HepG2 (cell line): ENCODE results near the gene CRNKL1. TPM values are rescaled to one million over a fixed set of nuclear protein-coding genes. Genes with fewer than 3 reads are reported as not detected.

Experiments
- ATAC-seq: fragments of 200-7000 bp; cut with Tn5 transposase; 3 replicates; pipeline ENCODE4 v1.9.1; 2020; ENCODE audit warnings: mild to moderate bottlenecking, moderate library complexity
- BruUV-seq: library from RNA; stranded (reverse); fragments of 400-500 nt; replicated peaks from 2 replicates; lab custom pipeline; 2021; lab: Mats Ljungman, UMichigan
- CTCF ChIA-PET: fragments of 300-600 bp; formaldehyde crosslinking; extraction: SDS; loops from one replicate; lab custom pipeline; 2021; ENCODE audit warnings: low total read pairs, inconsistent platforms, low intra/inter-chr PET ratio; lab: Yijun Ruan, JAX
- POLR2A ChIA-PET: fragments of 350-600 bp; sonication (Branson Sonifier 250); formaldehyde crosslinking; loops from one replicate; lab custom pipeline; 2020; ENCODE audit warnings: antibody characterized with exemption, inconsistent platforms; lab: Yijun Ruan, JAX
- DNase-seq: peaks from one replicate; pipeline ENCODE4 v3.0.0-alpha.2; 2015; ENCODE audit warnings: low spot score
- FAIRE-seq: peaks from 3 replicates; lab custom pipeline; 2011; peaks lifted over from hg19 to GRCh38; lab: Jason Lieb, UNC
- H2AFZ ChIP-seq: one replicate; pipeline ENCODE4 v1.6.1; 2011; ENCODE audit warnings: low read length, inconsistent platforms
- H3K27ac ChIP-seq: fragments of 300-600 bp; 3 replicates; pipeline ENCODE4 v1.8.0; 2011; ENCODE audit warnings: mixed run types, mild to moderate bottlenecking, mixed read lengths, low read length, inconsistent platforms; ENCODE audit not compliant: insufficient read depth; ENCODE audit errors: extremely low read length
- H3K27me3 ChIP-seq, 2 experiments: fragments of 200-600 bp in 1 of 2; 2 replicates in 1 of 2; 3 replicates in 1 of 2; pipeline versions ENCODE4 v1.6.0 to v1.8.0; 2011; ENCODE audit warnings: low read length in 2 of 2, mild to moderate bottlenecking in 2 of 2, moderate library complexity in 2 of 2, inconsistent platforms in 1 of 2; ENCODE audit not compliant: insufficient read depth in 2 of 2, control insufficient read depth in 1 of 2
- H3K36me3 ChIP-seq, 2 experiments: fragments of 200-600 bp in 1 of 2; replicated peaks in 1 of 2; 2 replicates in 1 of 2; 3 replicates in 1 of 2; pipeline versions ENCODE4 v1.5.1 to v1.8.0; 2011; ENCODE audit warnings: low read length in 2 of 2, inconsistent platforms in 1 of 2; ENCODE audit not compliant: insufficient read depth in 2 of 2, control insufficient read depth in 1 of 2
- H3K4me1 ChIP-seq: 2 replicates; pipeline ENCODE4 v1.5.1; 2012; ENCODE audit warnings: low read length, inconsistent platforms; ENCODE audit not compliant: insufficient read depth
- H3K4me2 ChIP-seq: 2 replicates; pipeline ENCODE4 v1.6.0; 2011; ENCODE audit warnings: low read depth, low read length, inconsistent platforms
- H3K4me3 ChIP-seq, 3 experiments: fragments of 200-600 bp in 1 of 3; sonication (generic), shearing (Covaris generic) in 1 of 3; replicated peaks in 1 of 3; 2 replicates each; pipeline ENCODE4 v1.5.1; 2011 to 2016; ENCODE audit warnings: low read length in 3 of 3, inconsistent platforms in 2 of 3, low read depth in 2 of 3, mild to moderate bottlenecking in 2 of 3, control low read depth in 1 of 3, mixed read lengths in 1 of 3; ENCODE audit not compliant: insufficient read depth in 1 of 3
- H3K79me2 ChIP-seq: one replicate; pipeline ENCODE4 v1.6.1; 2011; ENCODE audit warnings: low read length, inconsistent platforms; ENCODE audit not compliant: insufficient read depth
- H3K9ac ChIP-seq: 2 replicates; pipeline ENCODE4 v1.6.0; 2011; ENCODE audit warnings: mild to moderate bottlenecking, low read depth, low read length, inconsistent platforms; ENCODE audit not compliant: insufficient read depth
- H3K9me3 ChIP-seq: 2 replicates; pipeline ENCODE4 v1.5.1; 2012; ENCODE audit warnings: mild to moderate bottlenecking, low read length
- H4K20me1 ChIP-seq: 2 replicates; pipeline ENCODE4 v1.6.0; 2011; ENCODE audit warnings: inconsistent platforms, mild to moderate bottlenecking, low read length, moderate library complexity; ENCODE audit not compliant: insufficient read depth
- DNMT3B ChIP-seq: conservative IDR thresholded peaks from 2 replicates; pipeline ENCODE4 v1.6.1; 2016; ENCODE audit warnings: missing biosample characterization, control low read depth
- HES4 ChIP-seq: sonication (generic); formaldehyde crosslinking; IDR thresholded peaks from 2 replicates; pipeline ENCODE4 v1.9.0; 2021; ENCODE audit warnings: mild to moderate bottlenecking, missing genetic modification reagents, borderline replicate concordance
- MAFF ChIP-seq: IDR thresholded peaks from 2 replicates; pipeline ENCODE4 v1.6.1; 2011; ENCODE audit warnings: low read depth, low read length, improper control_type of control experiment
- MAFK ChIP-seq, 2 experiments: IDR thresholded peaks in 1 of 2; conservative IDR thresholded peaks in 1 of 2; 2 replicates each; pipeline ENCODE4 v1.6.1; 2011; ENCODE audit warnings: improper control_type of control experiment in 2 of 2, low read length in 2 of 2
- MED1 ChIP-seq: sonication (generic); formaldehyde crosslinking; IDR thresholded peaks from 2 replicates; pipeline ENCODE4 v1.4.0; 2020; ENCODE audit warnings: missing genetic modification reagents
- NR1H2 ChIP-seq: sonication (generic); formaldehyde crosslinking; IDR thresholded peaks from 2 replicates; pipeline ENCODE4 v1.8.1; 2022; ENCODE audit warnings: low read depth, missing genetic modification reagents, borderline replicate concordance
- PHF20 ChIP-seq: sonication (generic); formaldehyde crosslinking; IDR thresholded peaks from 2 replicates; pipeline ENCODE4 v1.5.0; 2020; ENCODE audit warnings: mild to moderate bottlenecking, missing genetic modification reagents
- SAP130 ChIP-seq: IDR thresholded peaks from 2 replicates; pipeline ENCODE4 v1.6.1; 2016; ENCODE audit warnings: low read depth
- SNAPC2 ChIP-seq: sonication (generic); formaldehyde crosslinking; IDR thresholded peaks from 2 replicates; pipeline ENCODE4 v1.8.1; 2022; ENCODE audit warnings: mild to moderate bottlenecking, missing genetic modification reagents
- SOX5 ChIP-seq: IDR thresholded peaks from 2 replicates; pipeline ENCODE4 v1.6.1; 2016; ENCODE audit warnings: borderline replicate concordance
- ZBTB1 ChIP-seq: sonication (generic); formaldehyde crosslinking; IDR thresholded peaks from 2 replicates; pipeline ENCODE4 v1.4.0; 2020; ENCODE audit warnings: missing genetic modification reagents, borderline replicate concordance
- ZNF333 ChIP-seq: sonication (generic); formaldehyde crosslinking; IDR thresholded peaks from 2 replicates; pipeline ENCODE4 v1.4.0; 2020; ENCODE audit warnings: mild to moderate bottlenecking, missing genetic modification reagents, borderline replicate concordance
- ZNF570 ChIP-seq: sonication (generic); formaldehyde crosslinking; IDR thresholded peaks from 2 replicates; pipeline ENCODE4 v1.4.0; 2020; ENCODE audit warnings: mild to moderate bottlenecking, missing genetic modification reagents, borderline replicate concordance
- ZNF713 ChIP-seq: sonication (generic); formaldehyde crosslinking; IDR thresholded peaks from 2 replicates; pipeline ENCODE4 v1.4.0; 2020; ENCODE audit warnings: mild to moderate bottlenecking, missing genetic modification reagents
- whole genome bisulfite sequencing: methylation state at CpG from one replicate; pipeline ENCODE4 v1.1.6; 2017; ENCODE audit warnings: low lambda C conversion rate; 5-methylcytosine and 5-hydroxymethylcytosine counted together
- in situ Hi-C: cut with HindIII; loops from 2 replicates; pipeline ENCODE4 v1.10.0; 2017; ENCODE audit warnings: low pct_unique_long_range_greater_than_20kb; ENCODE audit not compliant: extremely low pct_ligation_motif_present
- intact Hi-C: fragments of 100-400 bp; cut with micrococcal nuclease; formaldehyde crosslinking; loops from one replicate; pipeline ENCODE4 v1.10.0; 2022; ENCODE audit not compliant: unreplicated experiment
- polyA plus RNA-seq, 8 experiments: library from polyadenylated mRNA; depleted of rRNA in 3 of 8; stranded (reverse) in 7 of 8; unstranded in 1 of 8; fragments of >200 nt; fragmentation: Illumina TruSeq in 4 of 8; extraction: Trizol in 4 of 8; gene quantifications; 2 replicates each; pipeline versions ENCODE4 v1.2.1 to v1.2.3, GENCODE V29; 2011 to 2016; ENCODE audit warnings: low read depth in 4 of 8, missing spikeins in 1 of 8, mixed read lengths in 1 of 8; ENCODE audit not compliant: insufficient read depth in 1 of 8
- total RNA-seq, 5 experiments: library from RNA; depleted of rRNA; stranded (reverse); fragments of >200 nt; fragmentation: Illumina TruSeq; extraction: Trizol; gene quantifications; 2 replicates each; pipeline ENCODE4 v1.2.3, GENCODE V29; 2016; ENCODE audit warnings: low read depth in 1 of 5
- TF ChIP-seq, protein P1 (sequence below): sonication (generic); formaldehyde crosslinking; IDR thresholded peaks from 2 replicates; pipeline ENCODE4 v1.5.0; 2020; ENCODE audit warnings: missing genetic modification reagents, mild to moderate bottlenecking, borderline replicate concordance
- TF ChIP-seq, protein P2 (sequence below): fragments of 450-650 bp; IDR thresholded peaks from 2 replicates; pipeline ENCODE4 v1.6.1; 2016
- TF ChIP-seq, protein P3 (sequence below): conservative IDR thresholded peaks from 2 replicates; pipeline ENCODE4 v1.6.1; 2018; ENCODE audit warnings: missing genetic modification reagents

Gene CRNKL1
- total and polyA plus RNA-seq, 2 of the 13 experiments (the other 11 are each of a cell fraction or from before 2014, with no cell fraction given), result 12.3 to 64.5 TPM

DNA sequence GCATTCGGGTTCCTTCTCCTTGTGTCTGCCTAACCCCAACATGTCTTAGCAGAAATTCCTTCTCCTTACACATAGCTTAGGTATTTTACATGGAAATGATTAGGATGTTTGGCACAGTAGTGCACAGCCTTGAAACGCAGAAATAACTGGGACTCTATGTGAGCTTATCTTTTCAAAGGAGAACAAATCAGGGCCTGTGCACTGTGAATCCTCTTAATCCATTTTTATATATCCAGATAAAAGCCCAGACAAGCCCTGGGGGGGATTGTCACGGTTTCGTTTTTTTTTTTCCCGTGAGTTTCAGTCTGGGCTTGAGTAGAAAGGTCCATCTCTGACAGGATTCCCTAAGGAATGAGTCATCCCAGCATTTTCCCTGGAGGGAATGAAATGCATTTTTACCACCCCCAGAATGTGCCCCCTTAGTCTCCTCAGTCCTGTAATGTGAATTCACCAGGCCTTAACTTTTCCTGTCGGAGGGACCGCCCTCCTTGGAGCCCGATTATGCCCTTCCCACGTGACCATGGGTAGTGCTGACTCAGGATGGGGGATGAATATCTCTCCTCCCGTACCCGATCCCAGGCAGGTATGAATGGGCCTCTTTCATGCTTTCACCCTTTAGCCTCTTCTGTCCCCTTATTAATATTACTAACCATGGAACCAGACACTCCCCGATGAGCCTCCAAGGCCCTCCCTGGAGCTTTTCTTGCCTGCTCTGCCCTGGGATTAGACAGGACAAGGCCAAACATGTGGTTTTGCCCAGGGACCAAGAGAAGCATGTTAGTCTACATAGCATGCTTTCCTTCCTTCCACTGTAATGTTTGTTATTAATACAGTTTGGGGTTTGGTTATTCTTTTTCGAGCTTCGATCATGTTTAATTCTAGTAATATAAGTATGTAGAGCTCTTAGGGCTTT, 59.0 kb downstream of the CRNKL1 start:
- DNase-seq (peak; percentile 43), FAIRE-seq (no peak), ATAC-seq (peak; percentile 63)
- intact Hi-C loops, result no loop called here
- Histone ChIP-seq H3K27ac (no peak overlapping the region), H3K9me3 (no peaks in the 10 kb centered on the region), H3K4me1 (peaks cover 21% of the 10 kb centered on the region), H2AFZ (no peak overlapping the region), H3K4me2 (peak overlapping the region; percentile 33), H3K36me3 (no peaks in the 10 kb centered on the region), H3K27me3 (no peaks in the 10 kb centered on the region), H3K79me2 (no peaks in the 10 kb centered on the region), H3K4me3 (0 out of 6 replicates have a peak overlapping the region, but pooled peaks of 1 of the 3 experiments have one; percentile 8), H3K9ac (0 out of 2 replicates have a peak overlapping the region, but pooled peaks have one; percentile 4), H4K20me1 (no peaks in the 10 kb centered on the region)
- CTCF ChIA-PET, result interaction anchor here (1.2 to 1.3 kb wide), 2 partner anchors 90 to 209 kb away, joined by 3 read pairs; no protein-coding TSS in a partner anchor
- BruUV-seq, result no TSS peak
- in situ Hi-C loops, result no loop called here
- POLR2A ChIA-PET, result interaction anchor here (1.0 to 1.4 kb wide), 2 partner anchors 9 to 24 kb away, joined by 3 to 4 read pairs; partner anchors contain the start of gene NAA20
- WGBS, result 67% methylated on average over 14 of the region's 14 CpGs
- TF ChIP-seq HES4, result no peak
- peak; percentile 83 for TF ChIP-seq MAFF
- no peak for TF ChIP-seq ZNF333 (CRISPR knock-in tag)
- TF ChIP-seq, protein P1, sequence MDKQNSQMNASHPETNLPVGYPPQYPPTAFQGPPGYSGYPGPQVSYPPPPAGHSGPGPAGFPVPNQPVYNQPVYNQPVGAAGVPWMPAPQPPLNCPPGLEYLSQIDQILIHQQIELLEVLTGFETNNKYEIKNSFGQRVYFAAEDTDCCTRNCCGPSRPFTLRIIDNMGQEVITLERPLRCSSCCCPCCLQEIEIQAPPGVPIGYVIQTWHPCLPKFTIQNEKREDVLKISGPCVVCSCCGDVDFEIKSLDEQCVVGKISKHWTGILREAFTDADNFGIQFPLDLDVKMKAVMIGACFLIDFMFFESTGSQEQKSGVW, result no peak
- TF ChIP-seq SNAPC2, result no peak
- TF ChIP-seq ZNF570 (CRISPR knock-in tag), result no peak
- TF ChIP-seq, protein P2, sequence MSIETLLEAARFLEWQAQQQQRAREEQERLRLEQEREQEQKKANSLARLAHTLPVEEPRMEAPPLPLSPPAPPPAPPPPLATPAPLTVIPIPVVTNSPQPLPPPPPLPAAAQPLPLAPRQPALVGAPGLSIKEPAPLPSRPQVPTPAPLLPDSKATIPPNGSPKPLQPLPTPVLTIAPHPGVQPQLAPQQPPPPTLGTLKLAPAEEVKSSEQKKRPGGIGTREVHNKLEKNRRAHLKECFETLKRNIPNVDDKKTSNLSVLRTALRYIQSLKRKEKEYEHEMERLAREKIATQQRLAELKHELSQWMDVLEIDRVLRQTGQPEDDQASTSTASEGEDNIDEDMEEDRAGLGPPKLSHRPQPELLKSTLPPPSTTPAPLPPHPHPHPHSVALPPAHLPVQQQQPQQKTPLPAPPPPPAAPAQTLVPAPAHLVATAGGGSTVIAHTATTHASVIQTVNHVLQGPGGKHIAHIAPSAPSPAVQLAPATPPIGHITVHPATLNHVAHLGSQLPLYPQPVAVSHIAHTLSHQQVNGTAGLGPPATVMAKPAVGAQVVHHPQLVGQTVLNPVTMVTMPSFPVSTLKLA, result no peak
- 0 out of 2 replicates have a peak, but pooled peaks have one; percentile 15 for TF ChIP-seq SOX5 (CRISPR knock-in tag)
- no peak for TF ChIP-seq MED1
- TF ChIP-seq DNMT3B, result no peak
- TF ChIP-seq SAP130 (CRISPR knock-in tag), result no peak
- TF ChIP-seq, protein P3, sequence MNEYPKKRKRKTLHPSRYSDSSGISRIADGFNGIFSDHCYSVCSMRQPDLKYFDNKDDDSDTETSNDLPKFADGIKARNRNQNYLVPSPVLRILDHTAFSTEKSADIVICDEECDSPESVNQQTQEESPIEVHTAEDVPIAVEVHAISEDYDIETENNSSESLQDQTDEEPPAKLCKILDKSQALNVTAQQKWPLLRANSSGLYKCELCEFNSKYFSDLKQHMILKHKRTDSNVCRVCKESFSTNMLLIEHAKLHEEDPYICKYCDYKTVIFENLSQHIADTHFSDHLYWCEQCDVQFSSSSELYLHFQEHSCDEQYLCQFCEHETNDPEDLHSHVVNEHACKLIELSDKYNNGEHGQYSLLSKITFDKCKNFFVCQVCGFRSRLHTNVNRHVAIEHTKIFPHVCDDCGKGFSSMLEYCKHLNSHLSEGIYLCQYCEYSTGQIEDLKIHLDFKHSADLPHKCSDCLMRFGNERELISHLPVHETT (CRISPR knock-in tag), result no peak
- TF ChIP-seq NR1H2 (CRISPR knock-in tag), result no peak
- 0 out of 2 replicates have a peak, but pooled peaks have one; percentile 38 for TF ChIP-seq PHF20 (CRISPR knock-in tag)
- TF ChIP-seq MAFK (conservative IDR thresholded peaks at IDR 0.05 in 1 of 2, IDR thresholded peaks at IDR 0.05 in 1 of 2; ENCODE audit: low read length in 2 of 2), result peak; percentile 79 to 87
- 0 out of 2 replicates have a peak, but pooled peaks have one; percentile 28 for TF ChIP-seq ZNF713 (CRISPR knock-in tag)
- TF ChIP-seq ZBTB1 (CRISPR knock-in tag), result no peak
